Measurements from ENCODE around the gene ST3GAL4. TPM values are rescaled to one million over a fixed set of nuclear protein-coding genes. Genes with fewer than 3 reads are reported as not detected.

The ST3GAL4 gene
- total RNA-seq, 2 experiments from 2014 or later, result 1.6 TPM

GRCh38 chr11:126328938-126329643, 26.4 kb upstream of the ST3GAL4 start:
- ChIA-PET CTCF (no interaction called here), POLR2A (no interaction called here)
- H3K27me3 Mint-ChIP-seq, result no peaks in the 10 kb centered on the region
- Histone ChIP-seq H3K36me3 (ENCODE audit: insufficient read depth, low read length) (peaks cover 30% of the 10 kb centered on the region), H3K4me1 (ENCODE audit: insufficient read depth, low read length) (no peaks in the 10 kb centered on the region), H3K27me3 (ENCODE audit: control insufficient read depth in 1 of 2, insufficient read depth in 2 of 2, low read length in 2 of 2) (no peaks in the 10 kb centered on the region), H3K27ac (ENCODE audit: low read depth in 1 of 2, low read length in 2 of 2) (no peak overlapping the region), H3K4me3 (ENCODE audit: low read length) (no peak overlapping the region), H3K9me3 (ENCODE audit: control insufficient read depth in 1 of 2, insufficient read depth in 1 of 2, low read length in 2 of 2) (no peaks in the 10 kb centered on the region)
- DNase-seq (no peak), ATAC-seq (ENCODE audit: poor library complexity) (no peak)
- peaks cover 18% of the 10 kb centered on the region for H3K4me1 Mint-ChIP-seq (ENCODE audit: low read depth)
- H3K27ac Mint-ChIP-seq, result no peak overlapping the region
- H3K4me3 Mint-ChIP-seq, result no peak overlapping the region
- H3K36me3 Mint-ChIP-seq (ENCODE audit: low read depth), result peaks cover 67% of the 10 kb centered on the region
- no peak for TF ChIP-seq CTCF (IDR thresholded peaks at IDR 0.05)
- intact Hi-C loops (cut with DNase I, micrococcal nuclease), result no loop called here
- H3K9me3 Mint-ChIP-seq, result no peaks in the 10 kb centered on the region

GRCh38 chr11:126329644-126330211, 25.8 kb upstream of the ST3GAL4 start:
- ChIA-PET POLR2A (interaction anchor here (1.3 kb wide), 1 partner anchor 11 kb away, joined by 4 read pairs; no protein-coding TSS in a partner anchor), CTCF (no interaction called here)
- Histone ChIP-seq H3K36me3 (ENCODE audit: insufficient read depth, low read length) (peaks cover 34% of the 10 kb centered on the region), H3K4me3 (ENCODE audit: low read length) (no peak overlapping the region), H3K4me1 (ENCODE audit: insufficient read depth, low read length) (no peaks in the 10 kb centered on the region), H3K9me3 (ENCODE audit: control insufficient read depth in 1 of 2, insufficient read depth in 1 of 2, low read length in 2 of 2) (no peaks in the 10 kb centered on the region), H3K27ac (ENCODE audit: low read depth in 1 of 2, low read length in 2 of 2) (no peak overlapping the region), H3K27me3 (ENCODE audit: control insufficient read depth in 1 of 2, insufficient read depth in 2 of 2, low read length in 2 of 2) (no peaks in the 10 kb centered on the region)
- Mint-ChIP-seq H3K27me3 (no peaks in the 10 kb centered on the region), H3K9me3 (no peaks in the 10 kb centered on the region), H3K4me1 (ENCODE audit: low read depth) (peaks cover 18% of the 10 kb centered on the region), H3K36me3 (ENCODE audit: low read depth) (peaks cover 69% of the 10 kb centered on the region), H3K27ac (no peak overlapping the region), H3K4me3 (no peak overlapping the region)
- intact Hi-C loops (cut with DNase I, micrococcal nuclease), result no loop called here
- ATAC-seq (ENCODE audit: poor library complexity) (no peak), DNase-seq (peak in 2 of 14 experiments; percentile 34 to 51)
- no peak for TF ChIP-seq CTCF (IDR thresholded peaks at IDR 0.05)

- no peak overlapping the region for H3K4me3 ChIP-seq (ENCODE audit: low read length)
- no peaks in the 10 kb centered on the region for H3K9me3 ChIP-seq (ENCODE audit: control insufficient read depth in 1 of 2, insufficient read depth in 1 of 2, low read length in 2 of 2)
- Mint-ChIP-seq H3K4me1 (ENCODE audit: low read depth) (peaks cover 14% of the 10 kb centered on the region), H3K36me3 (ENCODE audit: low read depth) (peaks cover 74% of the 10 kb centered on the region), H3K9me3 (no peaks in the 10 kb centered on the region), H3K27me3 (no peaks in the 10 kb centered on the region), H3K4me3 (no peak overlapping the region), H3K27ac (no peak overlapping the region)
- intact Hi-C loops (cut with DNase I, micrococcal nuclease), result no loop called here
- no peak for DNase-seq
- TF ChIP-seq CTCF (IDR thresholded peaks at IDR 0.05), result no peak
- ChIA-PET CTCF (no interaction called here), POLR2A (no interaction called here)
- peaks cover 41% of the 10 kb centered on the region for H3K36me3 ChIP-seq (ENCODE audit: insufficient read depth, low read length)
- H3K27ac ChIP-seq (ENCODE audit: low read depth in 1 of 2, low read length in 2 of 2), result no peak overlapping the region
- no peak for ATAC-seq (ENCODE audit: poor library complexity)
- H3K4me1 ChIP-seq (ENCODE audit: insufficient read depth, low read length), result no peaks in the 10 kb centered on the region
- no peaks in the 10 kb centered on the region for H3K27me3 ChIP-seq (ENCODE audit: control insufficient read depth in 1 of 2, insufficient read depth in 2 of 2, low read length in 2 of 2)
Observed at GRCh38 chr11:126331286-126331685, 24.2 kb upstream of the ST3GAL4 start.
